IMR-90 (cell line): ENCODE results near the gene TAGLN2. TPM values are rescaled to one million over a fixed set of nuclear protein-coding genes. Genes with fewer than 3 reads are reported as not detected.

Experiments
- ATAC-seq: fragments of 200-7000 bp; cut with Tn5 transposase; 2 replicates; pipeline ENCODE4 v1.9.1; 2020; ENCODE audit warnings: low read depth, mild to moderate bottlenecking, moderate library complexity
- BruUV-seq: library from RNA; stranded (reverse); fragments of 400-500 nt; replicated peaks from 2 replicates; lab custom pipeline; 2021; lab: Mats Ljungman, UMichigan
- CTCF ChIA-PET: fragments of 300-600 bp; formaldehyde crosslinking; extraction: SDS; loops from one replicate; lab custom pipeline; 2021; ENCODE audit warnings: antibody characterized with exemption; lab: Yijun Ruan, JAX
- POLR2A ChIA-PET: fragments of 300-600 bp; sonication (Branson Sonifier 250); formaldehyde crosslinking; loops from one replicate; lab custom pipeline; 2022; ENCODE audit warnings: antibody characterized with exemption; ENCODE audit not compliant: unreplicated experiment; lab: Charles Lee
- DNase-seq: peaks from one replicate; pipeline ENCODE4 v3.0.0; 2013
- H2AFZ ChIP-seq: replicated peaks from 2 replicates; pipeline ENCODE3; 2013; ENCODE audit warnings: low read length, mild to moderate bottlenecking; ENCODE audit not compliant: poor library complexity
- H2AK5ac ChIP-seq: 2 replicates; pipeline ENCODE4 v1.6.1; 2013; ENCODE audit warnings: low read depth, low read length, inconsistent platforms
- H2AK9ac ChIP-seq: replicated peaks from 2 replicates; pipeline ENCODE3; 2013; ENCODE audit warnings: mild to moderate bottlenecking, low read depth, low read length, moderate library complexity; ENCODE audit not compliant: poor library complexity
- H2BK120ac ChIP-seq: 2 replicates; pipeline ENCODE4 v1.6.1; 2013; ENCODE audit warnings: low read depth, low read length, inconsistent platforms
- H2BK15ac ChIP-seq: 3 replicates; pipeline ENCODE4 v1.6.1; 2013; ENCODE audit warnings: low read depth, low read length, inconsistent platforms
- H2BK20ac ChIP-seq: 2 replicates; pipeline ENCODE4 v1.6.1; 2013; ENCODE audit warnings: low read depth, mild to moderate bottlenecking, inconsistent platforms, low read length, moderate library complexity
- H2BK5ac ChIP-seq: 2 replicates; pipeline ENCODE4 v1.6.1; 2013; ENCODE audit warnings: mild to moderate bottlenecking, low read depth, low read length, inconsistent platforms; ENCODE audit not compliant: poor library complexity, severe bottlenecking
- H3K14ac ChIP-seq: replicated peaks from 2 replicates; pipeline ENCODE4 v1.6.1; 2013; ENCODE audit warnings: low read depth, low read length, inconsistent platforms
- H3K18ac ChIP-seq: 2 replicates; pipeline ENCODE4 v1.6.1; 2013; ENCODE audit warnings: low read depth, low read length, control low read depth
- H3K23ac ChIP-seq: 2 replicates; pipeline ENCODE4 v1.6.1; 2013; ENCODE audit warnings: low read depth, low read length, inconsistent platforms
- H3K27ac ChIP-seq: 2 replicates; pipeline ENCODE4 v1.5.1; 2013; ENCODE audit warnings: mild to moderate bottlenecking, control low read depth, low read length; ENCODE audit not compliant: insufficient read depth
- H3K27me3 ChIP-seq: 2 replicates; pipeline ENCODE4 v1.6.1; 2013; ENCODE audit warnings: low read length; ENCODE audit not compliant: control insufficient read depth, insufficient read depth
- H3K36me3 ChIP-seq: 2 replicates; pipeline ENCODE4 v1.6.1; 2013; ENCODE audit warnings: low read length, mixed read lengths; ENCODE audit not compliant: control insufficient read depth, insufficient read depth
- H3K4ac ChIP-seq: 2 replicates; pipeline ENCODE4 v1.6.1; 2013; ENCODE audit warnings: low read depth, low read length, inconsistent platforms
- H3K4me1 ChIP-seq: 2 replicates; pipeline ENCODE4 v1.6.1; 2013; ENCODE audit warnings: low read length, mixed read lengths; ENCODE audit not compliant: control insufficient read depth, insufficient read depth
- H3K4me2 ChIP-seq: 2 replicates; pipeline ENCODE4 v1.6.1; 2013; ENCODE audit warnings: low read depth, mild to moderate bottlenecking, control low read depth, low read length, moderate library complexity
- H3K4me3 ChIP-seq: 2 replicates; pipeline ENCODE4 v1.5.1; 2013; ENCODE audit warnings: low read depth, mild to moderate bottlenecking, control low read depth, low read length, moderate library complexity; ENCODE audit not compliant: insufficient read depth
- H3K56ac ChIP-seq: 2 replicates; pipeline ENCODE4 v1.6.1; 2013; ENCODE audit warnings: low read length, inconsistent platforms; ENCODE audit not compliant: insufficient read depth; ENCODE audit errors: extremely low read depth
- H3K79me1 ChIP-seq, 2 experiments: 2 replicates each; pipeline ENCODE4 v1.6.1; 2013; ENCODE audit warnings: low read length in 2 of 2, inconsistent platforms in 1 of 2, low read depth in 1 of 2
- H3K9ac ChIP-seq: 2 replicates; pipeline ENCODE4 v1.6.1; 2013; ENCODE audit warnings: low read depth, low read length, control low read depth
- H3K9me1 ChIP-seq: 2 replicates; pipeline ENCODE4 v1.6.1; 2013; ENCODE audit warnings: low read length, inconsistent platforms; ENCODE audit not compliant: insufficient read depth
- H3K9me3 ChIP-seq: 2 replicates; pipeline ENCODE4 v1.6.1; 2013; ENCODE audit warnings: low read length; ENCODE audit not compliant: control insufficient read depth, insufficient read depth
- H4K20me1 ChIP-seq: 2 replicates; pipeline ENCODE4 v1.6.1; 2013; ENCODE audit warnings: low read length, inconsistent platforms; ENCODE audit not compliant: insufficient read depth
- H4K5ac ChIP-seq: 2 replicates; pipeline ENCODE4 v1.6.1; 2013; ENCODE audit warnings: mild to moderate bottlenecking, low read depth, low read length, control low read depth
- H4K8ac ChIP-seq, 2 experiments: 2 replicates each; pipeline ENCODE4 v1.6.1; 2013; ENCODE audit warnings: low read depth in 2 of 2, low read length in 2 of 2, control low read depth in 1 of 2, inconsistent platforms in 1 of 2
- H4K91ac ChIP-seq: 2 replicates; pipeline ENCODE4 v1.6.1; 2013; ENCODE audit warnings: low read depth, low read length, inconsistent platforms; ENCODE audit not compliant: insufficient read depth
- BHLHE40 ChIP-seq: fragments of 150-350 bp; IDR thresholded peaks from 2 replicates; pipeline ENCODE4 v1.6.1; 2016; ENCODE audit warnings: mild to moderate bottlenecking, low read depth, low read length
- CHD1 ChIP-seq: IDR thresholded peaks from 2 replicates; pipeline ENCODE4 v1.6.1; 2012; ENCODE audit warnings: low read depth, low read length, improper control_type of control experiment
- CTCF ChIP-seq: conservative IDR thresholded peaks from 2 replicates; pipeline ENCODE4 v1.5.1; 2012; ENCODE audit warnings: mild to moderate bottlenecking, low read depth, low read length, improper control_type of control experiment
- FOS ChIP-seq: fragments of 150-350 bp; IDR thresholded peaks from 2 replicates; pipeline ENCODE4 v1.6.1; 2016; ENCODE audit warnings: low read depth, low read length
- MXI1 ChIP-seq: IDR thresholded peaks from 2 replicates; pipeline ENCODE4 v1.6.1; 2012; ENCODE audit warnings: low read depth, mild to moderate bottlenecking, low read length, moderate library complexity, borderline replicate concordance
- NFE2L2 ChIP-seq: fragments of 150-350 bp; IDR thresholded peaks from 2 replicates; pipeline ENCODE4 v1.6.1; 2016; ENCODE audit warnings: low read depth, mild to moderate bottlenecking, low read length
- POLR2A ChIP-seq: IDR thresholded peaks from 2 replicates; pipeline ENCODE4 v1.6.1; 2012; ENCODE audit warnings: mild to moderate bottlenecking, low read depth, low read length
- RAD21 ChIP-seq: IDR thresholded peaks from 2 replicates; pipeline ENCODE4 v1.6.1; 2012; ENCODE audit warnings: low read length, improper control_type of control experiment
- RCOR1 ChIP-seq: IDR thresholded peaks from 2 replicates; pipeline ENCODE4 v1.6.1; 2012; ENCODE audit warnings: mild to moderate bottlenecking, low read length, improper control_type of control experiment; ENCODE audit not compliant: insufficient replicate concordance
- RFX5 ChIP-seq: IDR thresholded peaks from 2 replicates; pipeline ENCODE4 v1.8.0; 2012; ENCODE audit warnings: low read depth, mild to moderate bottlenecking, low read length, moderate library complexity
- SMC3 ChIP-seq: fragments of 150-350 bp; IDR thresholded peaks from 2 replicates; pipeline ENCODE4 v1.6.1; 2016; ENCODE audit warnings: low read depth, mild to moderate bottlenecking, antibody characterized with exemption, low read length, moderate library complexity
- USF2 ChIP-seq: fragments of 150-350 bp; IDR thresholded peaks from 2 replicates; pipeline ENCODE4 v1.6.1; 2017; ENCODE audit warnings: mild to moderate bottlenecking, antibody characterized with exemption, low read length, low read depth
- WGBS, 2 experiments: methylation state at CpG; one replicate each; pipeline versions ENCODE4 v1.1.5 to v1.1.7; 2013; ENCODE audit warnings: missing lambda C conversion rate in 2 of 2; ENCODE audit not compliant: insufficient read length in 1 of 2; ENCODE audit errors: extremely low coverage in 2 of 2; 5-methylcytosine and 5-hydroxymethylcytosine counted together
- dilution Hi-C: fragments of 300-500 bp; cut with HindIII; formaldehyde crosslinking; loops from one replicate; pipeline ENCODE4 v1.14.3; 2018; ENCODE audit warnings: low sequenced_read_pairs; ENCODE audit not compliant: unreplicated experiment
- in situ Hi-C: fragments of 300-500 bp; cut with MboI; formaldehyde crosslinking; loops from 3 replicates; pipeline ENCODE4 v1.14.3; 2019; ENCODE audit warnings: low sequenced_read_pairs, inconsistent platforms, mixed read lengths
- intact Hi-C: fragments of 100-400 bp; cut with micrococcal nuclease; formaldehyde crosslinking; loops from 2 replicates; pipeline ENCODE4 v1.10.0; 2022
- polyA plus RNA-seq, 3 experiments: library from polyadenylated mRNA; depleted of rRNA; stranded (reverse); fragments of >200 nt; gene quantifications; 2 replicates each; pipeline ENCODE4 v1.2.3, GENCODE V29; 2012; ENCODE audit warnings: low replicate concordance in 1 of 3
- total RNA-seq: library from RNA; depleted of rRNA; stranded (reverse); fragments of >200 nt; gene quantifications from 2 replicates; pipeline ENCODE4 v1.2.3, GENCODE V29; 2012

TAGLN2 gene
- total and polyA plus RNA-seq, 2 of the 4 experiments (the other 2 are of a cell fraction), result 440 to 634 TPM

- H4K20me1 ChIP-seq, result no peaks in the 10 kb centered on the region
- H3K36me3 ChIP-seq, result no peaks in the 10 kb centered on the region; the same call in 1 of the 2 replicates
- no peak overlapping the region for H3K27ac ChIP-seq
- H3K9me1 ChIP-seq, result peaks cover 3% of the 10 kb centered on the region; the same call in 1 of the 2 replicates
- no peak overlapping the region for H4K8ac ChIP-seq
- ATAC-seq (no peak), DNase-seq (no peak)
- TF ChIP-seq BHLHE40 (no peak), USF2 (no peak), FOS (no peak), CTCF (no peak), NFE2L2 (no peak), RCOR1 (no peak), SMC3 (no peak), RAD21 (no peak), CHD1 (no peak), POLR2A (no peak), MXI1 (no peak), RFX5 (no peak)
- H4K91ac ChIP-seq, result no peak overlapping the region
- no peak overlapping the region for H3K9ac ChIP-seq
- H3K18ac ChIP-seq, result no peak overlapping the region
- H2BK15ac ChIP-seq, result no peak overlapping the region
- ChIA-PET CTCF (no interaction called here), POLR2A (no interaction called here)
- no peak overlapping the region for H2AFZ ChIP-seq
- 83% methylated on average over 1 of the region's 7 CpGs; no CpG with 5 or more reads in 1 of the 2 experiments for WGBS, 2 experiments
- H3K79me1 ChIP-seq, result no peaks in the 10 kb centered on the region
- intact Hi-C loops (no loop called here), in situ Hi-C loops (no loop called here), dilution Hi-C loops (no loop called here)
- H2AK5ac ChIP-seq, result no peak overlapping the region
- no peak overlapping the region for H3K4ac ChIP-seq
- no peak overlapping the region for H3K14ac ChIP-seq
- H2AK9ac ChIP-seq, result no peak overlapping the region
- no peak overlapping the region for H3K4me2 ChIP-seq
- peaks cover 4% of the 10 kb centered on the region; the same call in 1 of the 2 replicates for H3K4me1 ChIP-seq
- BruUV-seq, result no TSS peak
- no peaks in the 10 kb centered on the region for H3K9me3 ChIP-seq
- H3K23ac ChIP-seq, result no peak overlapping the region
- no peak overlapping the region for H3K4me3 ChIP-seq
- no peak overlapping the region for H2BK5ac ChIP-seq
- H2BK20ac ChIP-seq, result no peak overlapping the region
- peaks cover 27% of the 10 kb centered on the region for H3K27me3 ChIP-seq
- H2BK120ac ChIP-seq, result no peak overlapping the region
- H4K5ac ChIP-seq, result no peak overlapping the region
- no peak overlapping the region for H3K56ac ChIP-seq
These were observed 49.2 kb upstream of the TAGLN2 start for GRCh38 chr1:159974350-159974965.
